HepG2 (cell line): ENCODE results near the gene MORC4.

Experiments
- TBP ChIP-seq: sonication (generic); formaldehyde crosslinking; IDR thresholded peaks from 2 replicates; pipeline ENCODE4 v1.5.0; 2020; ENCODE audit warnings: missing genetic modification reagents
- TF ChIP-seq, protein P1 (sequence below): sonication (generic); formaldehyde crosslinking; IDR thresholded peaks from 2 replicates; pipeline ENCODE4 v1.4.0; 2020; ENCODE audit warnings: missing genetic modification reagents

DNA sequence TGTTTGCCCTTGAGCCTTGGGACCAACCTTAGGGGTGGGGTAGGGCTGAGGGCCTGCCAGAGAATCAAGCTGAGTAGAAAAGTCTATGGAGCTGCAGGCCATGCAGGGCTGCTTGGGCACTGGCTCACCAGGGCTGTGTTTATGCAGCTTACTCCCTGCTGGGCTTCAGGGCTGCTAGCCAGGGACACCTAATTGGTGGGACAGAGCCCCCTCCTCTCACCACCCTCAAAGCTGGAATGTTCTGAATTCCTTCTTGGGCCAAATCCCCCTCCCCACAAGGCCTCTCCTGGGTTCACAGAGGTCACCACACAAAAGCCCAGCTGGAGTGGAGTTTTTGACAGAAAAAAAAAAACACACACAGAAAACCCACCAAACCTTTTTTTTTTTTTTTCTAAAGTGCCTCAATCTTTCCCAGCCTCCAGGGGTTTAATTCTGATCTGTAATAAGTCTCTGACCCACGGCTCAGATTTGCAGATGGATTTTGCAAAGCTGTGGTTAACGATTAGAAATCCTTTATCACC is 80.0 kb downstream of the MORC4 start, which contains the start of gene CLDN2:
- TF ChIP-seq, protein P1, sequence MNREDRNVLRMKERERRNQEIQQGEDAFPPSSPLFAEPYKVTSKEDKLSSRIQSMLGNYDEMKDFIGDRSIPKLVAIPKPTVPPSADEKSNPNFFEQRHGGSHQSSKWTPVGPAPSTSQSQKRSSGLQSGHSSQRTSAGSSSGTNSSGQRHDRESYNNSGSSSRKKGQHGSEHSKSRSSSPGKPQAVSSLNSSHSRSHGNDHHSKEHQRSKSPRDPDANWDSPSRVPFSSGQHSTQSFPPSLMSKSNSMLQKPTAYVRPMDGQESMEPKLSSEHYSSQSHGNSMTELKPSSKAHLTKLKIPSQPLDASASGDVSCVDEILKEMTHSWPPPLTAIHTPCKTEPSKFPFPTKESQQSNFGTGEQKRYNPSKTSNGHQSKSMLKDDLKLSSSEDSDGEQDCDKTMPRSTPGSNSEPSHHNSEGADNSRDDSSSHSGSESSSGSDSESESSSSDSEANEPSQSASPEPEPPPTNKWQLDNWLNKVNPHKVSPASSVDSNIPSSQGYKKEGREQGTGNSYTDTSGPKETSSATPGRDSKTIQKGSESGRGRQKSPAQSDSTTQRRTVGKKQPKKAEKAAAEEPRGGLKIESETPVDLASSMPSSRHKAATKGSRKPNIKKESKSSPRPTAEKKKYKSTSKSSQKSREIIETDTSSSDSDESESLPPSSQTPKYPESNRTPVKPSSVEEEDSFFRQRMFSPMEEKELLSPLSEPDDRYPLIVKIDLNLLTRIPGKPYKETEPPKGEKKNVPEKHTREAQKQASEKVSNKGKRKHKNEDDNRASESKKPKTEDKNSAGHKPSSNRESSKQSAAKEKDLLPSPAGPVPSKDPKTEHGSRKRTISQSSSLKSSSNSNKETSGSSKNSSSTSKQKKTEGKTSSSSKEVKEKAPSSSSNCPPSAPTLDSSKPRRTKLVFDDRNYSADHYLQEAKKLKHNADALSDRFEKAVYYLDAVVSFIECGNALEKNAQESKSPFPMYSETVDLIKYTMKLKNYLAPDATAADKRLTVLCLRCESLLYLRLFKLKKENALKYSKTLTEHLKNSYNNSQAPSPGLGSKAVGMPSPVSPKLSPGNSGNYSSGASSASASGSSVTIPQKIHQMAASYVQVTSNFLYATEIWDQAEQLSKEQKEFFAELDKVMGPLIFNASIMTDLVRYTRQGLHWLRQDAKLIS (CRISPR knock-in tag): no peak
- no peak for TF ChIP-seq TBP (CRISPR knock-in tag)
